Measurements from ENCODE around the gene TMEM201.

DNA sequence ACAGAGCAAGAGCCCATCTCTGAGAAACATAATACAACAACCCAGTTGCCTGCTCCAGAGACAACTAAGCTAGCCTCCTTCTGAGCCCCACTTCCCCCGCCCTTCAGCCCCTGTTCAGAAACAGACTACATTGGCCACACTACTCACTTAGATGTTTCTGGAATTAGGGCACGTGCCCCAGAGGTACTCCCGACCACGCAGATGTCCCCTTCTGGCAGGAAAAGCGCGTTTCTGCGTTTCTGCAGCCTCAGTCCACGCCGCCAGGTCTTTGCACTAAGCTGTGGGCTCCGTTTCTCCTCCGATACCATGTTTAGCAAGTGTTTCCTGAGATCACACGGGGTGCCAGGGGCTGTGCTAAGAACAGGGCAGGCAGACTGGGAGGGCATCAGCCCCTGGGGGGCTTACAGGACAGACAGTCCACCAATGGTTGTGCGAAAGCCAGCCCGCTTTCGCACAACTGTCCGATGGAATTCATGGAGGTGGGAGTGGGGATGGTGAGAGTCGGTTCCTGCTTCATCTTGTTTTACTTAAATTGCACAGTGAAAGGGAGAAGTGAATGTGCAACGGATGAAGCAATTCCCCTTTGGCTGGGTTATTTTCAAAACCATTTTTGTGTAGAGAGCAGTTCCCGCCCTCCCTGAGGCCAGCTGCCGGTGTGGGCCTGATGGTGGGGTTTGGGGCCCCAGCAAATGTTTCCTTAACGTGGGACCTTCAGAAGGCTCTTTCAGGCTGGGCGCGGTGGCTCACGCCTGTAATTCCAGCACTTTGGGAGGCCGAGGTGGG is 65.5 kb downstream of the TMEM201 start:
- TF ChIP-seq, protein P1, sequence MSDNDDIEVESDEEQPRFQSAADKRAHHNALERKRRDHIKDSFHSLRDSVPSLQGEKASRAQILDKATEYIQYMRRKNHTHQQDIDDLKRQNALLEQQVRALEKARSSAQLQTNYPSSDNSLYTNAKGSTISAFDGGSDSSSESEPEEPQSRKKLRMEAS (CRISPR knock-in tag; IDR thresholded peaks at IDR 0.05) = no peak
- TF ChIP-seq, protein P2, sequence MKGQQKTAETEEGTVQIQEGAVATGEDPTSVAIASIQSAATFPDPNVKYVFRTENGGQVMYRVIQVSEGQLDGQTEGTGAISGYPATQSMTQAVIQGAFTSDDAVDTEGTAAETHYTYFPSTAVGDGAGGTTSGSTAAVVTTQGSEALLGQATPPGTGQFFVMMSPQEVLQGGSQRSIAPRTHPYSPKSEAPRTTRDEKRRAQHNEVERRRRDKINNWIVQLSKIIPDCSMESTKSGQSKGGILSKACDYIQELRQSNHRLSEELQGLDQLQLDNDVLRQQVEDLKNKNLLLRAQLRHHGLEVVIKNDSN (CRISPR knock-in tag; IDR thresholded peaks at IDR 0.05) = no peak
- TF ChIP-seq MYBL2 (CRISPR knock-in tag; IDR thresholded peaks at IDR 0.05) (no peak), NR3C1 (CRISPR knock-in tag; conservative IDR thresholded peaks at IDR 0.05; ENCODE audit: low read depth) (no peak), NFYB (CRISPR knock-in tag; conservative IDR thresholded peaks at IDR 0.05; ENCODE audit: low read depth) (no peak), NR2C2 (CRISPR knock-in tag; IDR thresholded peaks at IDR 0.05) (no peak), SP1 (CRISPR knock-in tag; conservative IDR thresholded peaks at IDR 0.05) (no peak), NR1H2 (CRISPR knock-in tag; IDR thresholded peaks at IDR 0.05) (no peak), ESRRA (CRISPR knock-in tag; IDR thresholded peaks at IDR 0.05; ENCODE audit: borderline replicate concordance) (no peak), ZNF317 (CRISPR knock-in tag; IDR thresholded peaks at IDR 0.05; ENCODE audit: borderline replicate concordance, low read depth) (no peak)
- TF ChIP-seq, protein P3, sequence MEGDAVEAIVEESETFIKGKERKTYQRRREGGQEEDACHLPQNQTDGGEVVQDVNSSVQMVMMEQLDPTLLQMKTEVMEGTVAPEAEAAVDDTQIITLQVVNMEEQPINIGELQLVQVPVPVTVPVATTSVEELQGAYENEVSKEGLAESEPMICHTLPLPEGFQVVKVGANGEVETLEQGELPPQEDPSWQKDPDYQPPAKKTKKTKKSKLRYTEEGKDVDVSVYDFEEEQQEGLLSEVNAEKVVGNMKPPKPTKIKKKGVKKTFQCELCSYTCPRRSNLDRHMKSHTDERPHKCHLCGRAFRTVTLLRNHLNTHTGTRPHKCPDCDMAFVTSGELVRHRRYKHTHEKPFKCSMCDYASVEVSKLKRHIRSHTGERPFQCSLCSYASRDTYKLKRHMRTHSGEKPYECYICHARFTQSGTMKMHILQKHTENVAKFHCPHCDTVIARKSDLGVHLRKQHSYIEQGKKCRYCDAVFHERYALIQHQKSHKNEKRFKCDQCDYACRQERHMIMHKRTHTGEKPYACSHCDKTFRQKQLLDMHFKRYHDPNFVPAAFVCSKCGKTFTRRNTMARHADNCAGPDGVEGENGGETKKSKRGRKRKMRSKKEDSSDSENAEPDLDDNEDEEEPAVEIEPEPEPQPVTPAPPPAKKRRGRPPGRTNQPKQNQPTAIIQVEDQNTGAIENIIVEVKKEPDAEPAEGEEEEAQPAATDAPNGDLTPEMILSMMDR (IDR thresholded peaks at IDR 0.05) = no peak
- TF ChIP-seq, protein P4, sequence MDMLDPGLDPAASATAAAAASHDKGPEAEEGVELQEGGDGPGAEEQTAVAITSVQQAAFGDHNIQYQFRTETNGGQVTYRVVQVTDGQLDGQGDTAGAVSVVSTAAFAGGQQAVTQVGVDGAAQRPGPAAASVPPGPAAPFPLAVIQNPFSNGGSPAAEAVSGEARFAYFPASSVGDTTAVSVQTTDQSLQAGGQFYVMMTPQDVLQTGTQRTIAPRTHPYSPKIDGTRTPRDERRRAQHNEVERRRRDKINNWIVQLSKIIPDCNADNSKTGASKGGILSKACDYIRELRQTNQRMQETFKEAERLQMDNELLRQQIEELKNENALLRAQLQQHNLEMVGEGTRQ (CRISPR knock-in tag; IDR thresholded peaks at IDR 0.05) = no peak
- TF ChIP-seq, protein P5, sequence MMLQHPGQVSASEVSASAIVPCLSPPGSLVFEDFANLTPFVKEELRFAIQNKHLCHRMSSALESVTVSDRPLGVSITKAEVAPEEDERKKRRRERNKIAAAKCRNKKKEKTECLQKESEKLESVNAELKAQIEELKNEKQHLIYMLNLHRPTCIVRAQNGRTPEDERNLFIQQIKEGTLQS (CRISPR knock-in tag; conservative IDR thresholded peaks at IDR 0.05) = no peak
- TF ChIP-seq, protein P6, sequence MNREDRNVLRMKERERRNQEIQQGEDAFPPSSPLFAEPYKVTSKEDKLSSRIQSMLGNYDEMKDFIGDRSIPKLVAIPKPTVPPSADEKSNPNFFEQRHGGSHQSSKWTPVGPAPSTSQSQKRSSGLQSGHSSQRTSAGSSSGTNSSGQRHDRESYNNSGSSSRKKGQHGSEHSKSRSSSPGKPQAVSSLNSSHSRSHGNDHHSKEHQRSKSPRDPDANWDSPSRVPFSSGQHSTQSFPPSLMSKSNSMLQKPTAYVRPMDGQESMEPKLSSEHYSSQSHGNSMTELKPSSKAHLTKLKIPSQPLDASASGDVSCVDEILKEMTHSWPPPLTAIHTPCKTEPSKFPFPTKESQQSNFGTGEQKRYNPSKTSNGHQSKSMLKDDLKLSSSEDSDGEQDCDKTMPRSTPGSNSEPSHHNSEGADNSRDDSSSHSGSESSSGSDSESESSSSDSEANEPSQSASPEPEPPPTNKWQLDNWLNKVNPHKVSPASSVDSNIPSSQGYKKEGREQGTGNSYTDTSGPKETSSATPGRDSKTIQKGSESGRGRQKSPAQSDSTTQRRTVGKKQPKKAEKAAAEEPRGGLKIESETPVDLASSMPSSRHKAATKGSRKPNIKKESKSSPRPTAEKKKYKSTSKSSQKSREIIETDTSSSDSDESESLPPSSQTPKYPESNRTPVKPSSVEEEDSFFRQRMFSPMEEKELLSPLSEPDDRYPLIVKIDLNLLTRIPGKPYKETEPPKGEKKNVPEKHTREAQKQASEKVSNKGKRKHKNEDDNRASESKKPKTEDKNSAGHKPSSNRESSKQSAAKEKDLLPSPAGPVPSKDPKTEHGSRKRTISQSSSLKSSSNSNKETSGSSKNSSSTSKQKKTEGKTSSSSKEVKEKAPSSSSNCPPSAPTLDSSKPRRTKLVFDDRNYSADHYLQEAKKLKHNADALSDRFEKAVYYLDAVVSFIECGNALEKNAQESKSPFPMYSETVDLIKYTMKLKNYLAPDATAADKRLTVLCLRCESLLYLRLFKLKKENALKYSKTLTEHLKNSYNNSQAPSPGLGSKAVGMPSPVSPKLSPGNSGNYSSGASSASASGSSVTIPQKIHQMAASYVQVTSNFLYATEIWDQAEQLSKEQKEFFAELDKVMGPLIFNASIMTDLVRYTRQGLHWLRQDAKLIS (CRISPR knock-in tag; IDR thresholded peaks at IDR 0.05; ENCODE audit: borderline replicate concordance) = no peak

All from WTC11 (cell line).